CD4-positive, alpha-beta T cell treated with Interleukin-6 for 4 hours (primary cell): Measurements from ENCODE around the gene HPS1.

Experiments used
- DNase-seq: peaks from one replicate; pipeline ENCODE4 v3.0.0-alpha.2; 2020; ENCODE audit warnings: mixed read lengths

HPS1 gene

DNA sequence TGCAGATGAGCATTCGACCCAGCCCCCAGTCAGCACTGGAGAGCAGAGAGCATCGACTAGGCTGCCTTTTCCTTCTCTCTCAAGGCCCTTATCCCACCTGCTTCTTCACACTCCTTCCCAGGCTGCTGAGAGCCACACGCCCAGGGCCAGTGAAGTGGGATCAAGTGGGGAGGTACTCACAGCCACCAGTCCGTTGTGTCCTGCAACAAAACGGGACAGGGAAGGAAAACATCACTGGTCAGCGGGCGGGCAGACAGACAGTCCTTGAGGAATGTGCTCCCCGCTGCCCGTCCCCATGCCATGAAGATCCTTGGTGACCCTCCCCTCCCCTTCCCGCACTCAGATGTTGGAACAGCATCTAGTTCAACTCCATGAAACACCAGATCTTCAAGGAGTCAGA lies 36.0 kb downstream of the HPS1 start:
- no peak for DNase-seq

DNA sequence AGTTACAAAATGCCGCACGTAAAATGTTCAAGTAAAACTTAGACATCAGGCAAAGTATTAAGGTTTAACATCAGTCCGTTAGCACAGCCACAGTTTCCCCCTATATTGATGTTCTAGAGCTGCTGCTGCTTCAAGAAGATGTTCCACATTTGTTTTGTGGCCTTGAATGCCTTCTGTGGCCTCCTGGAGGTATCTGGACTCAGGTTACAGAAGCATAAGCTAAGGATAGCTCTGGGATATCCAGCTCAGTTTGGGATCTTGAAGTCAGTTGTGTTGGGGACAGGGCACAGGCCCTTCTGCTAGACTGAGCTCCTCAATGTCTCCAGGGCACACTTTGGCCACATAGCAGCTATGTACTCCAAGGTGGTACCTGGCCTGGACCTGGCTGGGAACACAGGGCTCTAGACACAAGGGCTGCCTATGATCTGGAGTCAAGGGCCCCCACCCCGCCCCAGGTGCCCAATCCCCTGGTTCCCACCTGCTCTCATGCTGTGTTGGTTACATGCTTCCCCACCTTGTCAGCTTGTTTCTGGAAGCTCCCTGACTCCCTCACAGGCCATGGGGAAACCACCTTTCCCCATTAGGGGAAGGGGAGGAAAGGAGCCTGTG lies 36.5 kb downstream of the HPS1 start:
- DNase-seq: no peak

DNA sequence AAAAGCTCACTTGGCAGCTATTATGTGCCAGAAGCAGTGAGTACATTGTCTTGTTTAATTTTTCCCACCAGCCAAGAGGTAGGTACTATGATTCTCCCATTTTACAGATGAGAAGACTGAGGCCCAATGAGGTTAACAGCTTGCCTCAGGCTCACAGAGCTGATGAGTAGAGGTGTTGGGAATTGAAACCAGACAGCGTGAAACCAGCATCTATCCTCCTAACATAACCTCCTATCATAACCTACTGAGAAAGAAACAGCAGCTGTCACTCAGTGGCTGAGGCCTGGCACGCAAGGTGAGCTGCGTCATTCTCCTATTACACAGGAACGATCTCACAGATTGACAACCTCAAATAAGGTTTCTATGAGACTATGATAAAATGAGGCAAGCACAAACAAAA lies 37.9 kb downstream of the HPS1 start:
- no peak for DNase-seq

GRCh38 chr10:98407744-98408241 lies 38.9 kb downstream of the HPS1 start:
- no peak for DNase-seq

DNA sequence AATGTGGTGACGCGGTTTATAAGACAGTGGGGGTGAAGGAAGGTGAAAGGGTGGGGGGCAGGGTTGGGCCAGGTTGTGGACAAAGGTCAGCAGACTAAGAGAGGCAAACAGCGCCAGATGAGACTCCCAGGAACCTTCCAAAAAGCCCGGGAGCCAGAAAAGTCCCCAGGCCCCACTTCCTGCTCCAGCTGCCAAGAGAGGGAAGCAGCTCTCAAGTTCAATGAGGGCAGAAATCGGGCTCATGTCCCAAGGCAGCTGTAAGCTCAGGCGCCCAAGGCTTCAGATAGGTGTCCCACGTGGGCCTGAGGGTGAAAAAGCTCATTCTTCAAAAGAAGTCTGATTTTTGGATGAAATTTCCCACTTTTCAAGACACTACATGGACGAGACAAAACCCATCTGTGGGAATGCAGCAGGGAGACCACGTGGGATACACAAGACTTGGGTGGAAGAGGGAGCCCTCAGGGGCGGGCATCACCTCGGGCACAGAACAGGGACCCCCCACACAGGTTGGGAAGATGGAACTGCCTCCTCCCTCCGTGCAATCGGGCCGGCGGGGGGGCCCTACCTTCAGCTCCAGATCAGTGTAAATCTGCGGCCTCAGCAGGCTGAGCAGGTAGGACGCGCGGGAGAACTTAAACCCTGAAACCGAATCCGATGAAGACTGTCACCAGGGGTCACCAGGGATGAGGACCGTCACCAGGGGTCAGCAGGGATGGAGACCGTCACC lies 39.6 kb downstream of the HPS1 start:
- DNase-seq: no peak

DNA sequence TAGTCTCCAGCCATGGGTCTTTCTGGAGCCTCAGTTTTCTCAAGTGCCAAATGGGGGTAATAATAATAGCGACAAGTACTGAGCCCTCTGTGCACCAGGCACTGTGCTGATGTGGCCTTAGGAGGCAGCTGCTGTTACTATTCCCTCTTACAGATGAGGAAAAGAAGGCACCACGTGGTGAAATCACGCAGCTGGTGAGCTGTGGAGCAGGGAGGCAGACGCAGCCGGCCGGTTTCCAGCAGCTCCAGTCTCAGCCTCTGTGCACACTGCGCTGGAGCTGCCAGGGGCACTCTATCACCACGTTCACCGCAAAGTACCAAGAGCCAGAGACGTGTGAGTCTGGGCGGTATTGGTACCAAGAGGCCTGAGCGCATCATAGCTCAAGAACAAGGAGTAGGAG lies 41.3 kb downstream of the HPS1 start:
- DNase-seq: no peak

DNA sequence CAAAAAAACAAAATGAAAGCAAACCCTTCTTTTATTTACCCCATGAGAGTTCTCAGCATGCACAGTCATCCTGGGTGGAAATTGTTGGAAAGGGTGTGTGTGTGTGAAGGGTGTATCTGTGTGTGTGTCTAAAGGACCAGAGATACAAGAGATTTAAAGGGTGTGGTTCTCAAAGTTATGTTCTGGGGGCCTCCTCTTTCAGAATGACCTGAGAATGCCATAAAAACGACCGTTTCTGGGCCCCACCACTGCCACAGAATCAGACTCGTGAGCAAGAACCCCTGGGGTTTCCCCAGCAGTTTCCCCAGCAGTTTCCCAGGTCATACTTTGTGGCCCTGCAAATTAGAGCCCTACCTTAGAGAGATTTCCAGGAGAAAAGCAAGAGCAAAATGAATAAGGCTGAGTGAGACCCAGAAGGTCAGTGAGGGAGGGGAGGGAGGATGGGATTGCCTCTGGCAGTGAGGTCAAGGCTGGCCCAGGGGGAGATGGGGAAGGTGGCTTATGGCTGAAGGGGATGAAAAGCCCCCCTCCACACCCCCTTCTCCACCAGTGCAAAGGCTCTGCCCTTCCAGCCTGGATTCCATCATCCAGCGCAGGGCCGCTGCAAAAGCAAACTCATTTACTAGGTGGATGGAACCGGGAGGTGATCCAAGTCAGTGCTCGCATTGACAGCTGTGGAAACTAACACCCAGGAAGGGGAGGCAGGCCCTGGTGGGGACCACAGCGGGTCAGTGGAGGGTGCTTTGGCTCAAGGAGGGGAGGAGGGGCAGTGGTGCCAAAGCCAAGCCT lies 42.0 kb downstream of the HPS1 start:
- DNase-seq: no peak

DNA sequence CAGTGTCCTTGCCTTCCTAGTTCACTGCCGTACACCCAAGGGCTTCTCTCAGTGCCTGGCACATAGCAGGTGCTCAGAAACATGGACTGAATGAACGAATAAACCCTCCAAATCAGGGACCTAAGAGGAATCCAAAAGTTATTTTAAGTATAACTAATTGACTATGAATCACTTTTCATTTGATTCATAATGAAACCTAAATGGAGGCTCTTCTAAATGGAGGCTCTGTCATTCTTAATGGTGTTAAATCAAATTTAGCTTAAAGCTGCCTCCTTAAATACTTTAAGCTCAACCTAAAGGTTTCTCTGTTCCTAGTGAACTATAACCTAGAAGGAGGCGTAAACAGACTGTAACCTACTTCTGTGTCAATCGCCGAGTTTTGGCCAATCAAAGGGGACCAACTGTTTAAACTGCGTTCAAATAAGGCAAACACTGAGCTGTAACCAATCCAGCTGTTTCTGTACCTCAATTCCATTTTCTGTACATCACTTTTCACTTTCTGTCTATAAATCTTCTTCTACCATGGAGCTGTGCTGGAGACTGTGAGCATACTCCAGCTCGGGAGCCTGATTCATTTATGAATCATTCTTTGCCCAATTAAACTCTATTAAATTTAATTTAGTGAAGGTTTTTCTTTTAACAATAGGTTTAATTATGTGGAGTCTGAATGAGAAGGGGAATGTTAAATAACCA lies 42.8 kb downstream of the HPS1 start:
- DNase-seq: no peak

DNA sequence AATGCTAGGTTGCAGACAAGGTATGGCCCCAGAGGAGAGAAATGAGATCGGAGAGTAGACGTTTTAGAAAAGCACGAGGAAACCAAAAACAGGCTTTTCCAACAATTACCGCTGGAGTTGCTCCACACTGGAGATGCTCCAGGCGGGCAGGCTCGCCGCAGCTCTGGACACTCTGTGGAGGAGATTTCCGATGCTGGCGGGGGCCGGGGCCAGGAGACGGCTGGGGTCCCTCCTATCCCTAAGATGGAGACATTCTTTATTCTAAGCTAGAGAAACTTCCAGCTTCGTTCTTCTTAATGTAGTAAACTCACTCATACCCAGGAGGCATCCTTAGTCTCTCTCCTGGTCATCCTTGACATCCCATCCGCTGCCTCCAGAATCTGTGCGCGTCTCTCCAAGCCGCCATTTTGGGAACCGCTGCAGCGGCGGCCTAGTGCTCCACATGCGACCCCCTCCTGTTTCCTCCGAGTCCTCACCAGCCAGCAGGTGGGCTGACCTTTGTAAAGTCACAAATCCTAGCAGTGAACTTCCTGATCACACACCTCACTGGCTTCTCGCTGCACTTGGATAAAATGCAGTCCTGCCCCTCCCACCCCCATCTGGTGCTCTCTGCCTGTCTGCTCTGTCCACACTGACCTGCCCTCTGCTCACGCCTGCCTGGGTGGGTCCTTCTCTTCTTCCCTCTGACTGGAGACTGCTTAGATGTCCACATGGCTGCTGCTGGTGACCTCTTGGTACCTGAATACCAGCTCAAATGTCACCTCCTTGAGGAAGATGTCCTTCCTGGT lies 43.6 kb downstream of the HPS1 start:
- DNase-seq: no peak

DNA sequence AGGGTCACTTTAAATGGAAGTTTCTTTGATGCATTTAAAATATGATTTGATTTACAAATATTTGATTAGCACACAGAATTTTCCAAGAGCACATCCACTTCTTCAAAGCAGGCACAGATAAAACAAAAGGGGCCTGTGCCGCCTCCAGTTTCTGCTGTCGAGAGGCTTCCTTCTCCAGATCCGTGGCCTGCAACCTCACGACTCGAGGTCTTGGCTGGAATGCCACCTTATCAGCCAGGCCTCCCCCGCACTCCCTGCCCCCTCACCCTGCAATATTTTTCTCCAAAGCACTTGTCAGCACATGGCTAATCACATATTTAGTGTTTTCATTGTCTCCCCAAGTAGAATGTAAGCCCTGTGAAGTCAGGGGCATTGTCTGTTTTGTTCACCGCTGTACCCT lies 44.3 kb downstream of the HPS1 start:
- DNase-seq: no peak

DNA sequence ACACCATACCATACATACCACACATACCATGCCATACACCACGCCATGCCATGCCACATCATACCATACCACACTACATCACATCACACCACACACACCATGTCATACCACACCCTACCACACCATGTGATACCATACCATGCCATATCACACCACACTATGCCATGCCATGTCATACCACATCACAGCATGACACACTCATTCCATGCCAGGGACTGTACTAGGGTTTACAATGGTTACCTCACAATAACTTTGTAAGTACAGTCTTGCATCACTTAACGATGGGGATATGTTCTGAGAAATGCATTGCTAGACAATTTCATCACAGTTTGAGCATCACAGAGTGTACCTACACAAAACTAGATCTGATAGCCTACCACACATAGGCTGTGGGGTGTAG lies 46.3 kb downstream of the HPS1 start:
- DNase-seq: no peak

- DNase-seq: no peak
Observed at GRCh38 chr10:98399784-98400183, 47.0 kb downstream of the HPS1 start.

- no peak for DNase-seq
Observed at GRCh38 chr10:98397089-98397600, 49.6 kb downstream of the HPS1 start.

DNA sequence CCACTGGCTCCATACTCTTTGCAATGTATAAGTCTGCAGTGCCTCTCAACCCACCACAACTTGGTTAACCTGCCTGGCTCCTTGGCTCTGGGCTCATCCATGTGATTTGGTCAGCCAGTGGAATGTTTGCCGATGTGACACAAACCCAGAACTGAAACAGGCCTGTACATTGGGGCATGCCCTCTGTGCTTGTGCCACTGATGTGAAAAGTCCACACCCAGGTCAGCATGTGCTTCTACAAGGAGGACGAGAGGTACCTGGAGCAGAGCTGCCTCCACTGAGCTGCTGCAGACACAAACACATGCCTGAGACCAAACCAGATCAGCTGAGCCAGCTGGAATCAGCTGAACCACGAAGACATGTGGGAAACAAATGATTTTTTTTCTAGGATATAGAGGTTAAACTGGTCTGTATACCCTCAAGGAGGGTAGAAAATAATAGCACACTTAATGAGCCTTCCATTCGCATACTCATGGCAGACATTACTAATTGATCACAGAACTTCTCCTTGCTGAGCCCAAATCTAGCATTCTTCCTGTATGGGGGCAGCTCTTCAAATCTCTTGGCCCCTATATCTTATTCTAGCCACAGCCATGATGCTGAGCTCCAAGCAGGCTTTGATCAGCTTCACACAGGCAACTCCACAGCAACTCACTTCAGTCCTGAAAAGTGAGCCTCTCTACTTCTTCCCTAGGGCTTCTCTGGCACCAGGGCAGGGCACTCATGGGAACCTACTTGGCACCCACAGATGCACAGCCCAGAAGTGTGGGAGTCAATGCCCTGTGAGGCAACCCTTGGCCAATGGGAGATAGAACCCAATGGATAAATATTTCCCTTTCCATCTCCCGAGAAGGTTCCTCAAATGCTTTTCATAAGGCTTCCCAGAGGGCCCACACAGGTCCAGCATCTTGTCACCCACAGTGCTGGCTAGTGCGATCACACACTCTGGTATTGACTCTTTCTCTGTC lies 50.4 kb downstream of the HPS1 start:
- no peak for DNase-seq

GRCh38 chr10:98394851-98395440 lies 51.8 kb downstream of the HPS1 start:
- DNase-seq: no peak

- no peak for DNase-seq
Observed at GRCh38 chr10:98391578-98391991, 55.1 kb downstream of the HPS1 start.

GRCh38 chr10:98391065-98391464 lies 55.7 kb downstream of the HPS1 start:
- DNase-seq: no peak

DNA sequence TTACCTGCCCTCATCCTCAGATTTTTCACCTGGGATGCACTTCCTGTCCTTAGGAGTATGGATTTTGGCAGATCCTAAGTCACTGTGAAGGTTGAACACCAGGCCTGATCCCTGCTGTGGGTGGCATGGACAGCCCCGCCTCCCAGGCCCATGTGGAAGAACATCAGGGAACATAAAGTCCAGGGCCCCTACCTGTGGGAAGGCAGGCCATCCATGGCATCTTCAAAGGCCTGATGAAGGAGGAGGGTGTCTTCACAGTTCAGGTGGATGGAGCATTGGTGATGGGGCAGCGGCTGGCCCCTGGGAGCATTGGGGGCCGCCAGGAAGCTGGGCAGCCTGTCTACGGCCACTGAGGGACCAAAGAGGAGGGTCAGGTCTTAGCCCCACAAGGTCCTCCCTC lies 56.3 kb downstream of the HPS1 start:
- no peak for DNase-seq

- no peak for DNase-seq
Observed at GRCh38 chr10:98389398-98389797, 57.3 kb downstream of the HPS1 start.

DNA sequence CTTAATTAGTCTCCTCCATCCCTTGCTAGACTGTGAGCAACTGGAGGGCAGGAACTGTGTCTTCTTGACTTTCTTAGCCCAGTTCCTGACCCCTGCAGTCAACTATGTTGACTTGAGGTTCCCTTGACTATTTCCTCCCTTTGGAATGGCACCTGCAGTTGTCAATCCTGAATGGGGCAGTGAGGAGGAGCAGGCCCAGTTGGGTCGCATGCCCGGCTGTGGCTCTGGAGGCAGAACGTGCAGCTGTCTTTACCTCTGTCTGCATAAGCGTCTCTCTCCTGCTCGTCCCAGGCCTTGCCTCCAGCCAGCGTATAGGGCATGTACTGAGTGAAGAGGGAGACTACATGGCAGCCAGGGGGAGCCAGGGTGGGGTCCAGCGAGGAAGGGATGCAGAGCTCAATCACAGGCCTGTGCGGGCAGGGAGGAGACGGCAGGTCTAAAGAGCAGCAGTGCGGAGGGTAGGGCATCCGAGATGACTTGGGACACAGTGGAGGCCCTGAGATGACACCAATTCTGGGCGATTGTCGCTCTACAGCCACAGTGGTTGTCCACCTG lies 58.6 kb downstream of the HPS1 start:
- DNase-seq: no peak
